ENCODE data around the gene BANK1.

BANK1 gene

GRCh38 chr4:101967697-101968346, 177.3 kb downstream of the BANK1 start:
- DNase-seq, result no peak

GRCh38 chr4:101968364-101968763, 177.8 kb downstream of the BANK1 start:
- DNase-seq, result no peak

DNA sequence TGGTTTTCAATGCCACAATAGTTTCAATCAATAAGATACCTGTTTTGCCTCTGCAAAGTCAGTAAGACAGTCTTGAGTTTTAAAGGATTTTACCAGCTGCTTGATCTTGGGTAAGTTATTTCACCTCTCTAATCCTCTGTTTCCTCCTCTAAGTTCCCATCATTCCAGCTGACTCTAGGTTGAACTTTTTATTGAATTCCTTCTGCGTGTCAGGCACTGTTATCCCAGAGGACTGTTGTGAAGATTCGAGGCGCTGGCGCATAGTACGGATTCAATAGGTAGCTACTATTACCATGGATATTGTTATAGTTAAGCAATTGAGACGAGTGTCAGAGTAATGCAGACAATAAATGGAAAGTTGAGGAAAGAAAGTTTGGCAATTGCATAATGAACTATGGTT, 179.4 kb downstream of the BANK1 start:
- DNase-seq, result no peak

- peak in 1 of 2 experiments; percentile 23 for DNase-seq
These were observed 180.1 kb downstream of the BANK1 start for GRCh38 chr4:101970547-101971155.

GRCh38 chr4:101972791-101973190, 182.3 kb downstream of the BANK1 start:
- DNase-seq, result no peak

GRCh38 chr4:101973361-101973760, 182.8 kb downstream of the BANK1 start:
- no peak for DNase-seq

- peak; percentile 95 to 96 for DNase-seq
These were observed 186.5 kb downstream of the BANK1 start for GRCh38 chr4:101977076-101977475.

- peak; percentile 48 to 71 for DNase-seq
These were observed 191.2 kb downstream of the BANK1 start for GRCh38 chr4:101981756-101982155.

- no peak for DNase-seq
These were observed 193.3 kb downstream of the BANK1 start for GRCh38 chr4:101983835-101984234.

DNA sequence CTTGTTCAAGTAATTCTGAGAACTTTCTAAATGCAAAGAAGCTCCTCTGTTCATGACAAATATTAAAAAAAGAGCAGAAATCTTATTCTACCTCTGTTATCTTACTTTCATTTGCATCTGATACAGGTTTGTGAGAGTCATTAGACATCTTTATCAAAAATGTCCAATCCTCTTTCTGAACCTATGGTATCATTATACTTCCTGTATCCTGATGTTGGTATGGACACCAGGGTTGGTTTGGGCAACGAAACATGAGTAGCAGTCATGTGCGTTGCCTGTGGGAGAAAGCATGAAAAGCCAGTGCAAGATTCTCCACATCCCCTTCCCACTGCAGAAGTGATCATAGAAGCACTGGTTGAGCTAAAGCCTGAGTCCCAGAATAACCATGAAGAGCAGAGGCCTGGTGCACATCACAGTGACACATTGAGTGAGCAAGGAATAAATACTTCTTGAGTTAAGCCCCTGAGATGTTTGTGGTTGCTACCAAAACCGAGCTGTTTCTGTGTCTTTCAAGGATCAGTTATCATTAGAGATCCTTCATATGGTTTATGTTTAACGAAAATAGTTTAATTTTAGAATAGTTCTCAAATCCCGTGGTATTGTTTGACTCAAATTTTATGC, 197.2 kb downstream of the BANK1 start:
- no peak for DNase-seq

- no peak for DNase-seq
These were observed 199.0 kb downstream of the BANK1 start for GRCh38 chr4:101989551-101989950.

GRCh38 chr4:101992446-101992845, 201.9 kb downstream of the BANK1 start:
- DNase-seq, result no peak

DNA sequence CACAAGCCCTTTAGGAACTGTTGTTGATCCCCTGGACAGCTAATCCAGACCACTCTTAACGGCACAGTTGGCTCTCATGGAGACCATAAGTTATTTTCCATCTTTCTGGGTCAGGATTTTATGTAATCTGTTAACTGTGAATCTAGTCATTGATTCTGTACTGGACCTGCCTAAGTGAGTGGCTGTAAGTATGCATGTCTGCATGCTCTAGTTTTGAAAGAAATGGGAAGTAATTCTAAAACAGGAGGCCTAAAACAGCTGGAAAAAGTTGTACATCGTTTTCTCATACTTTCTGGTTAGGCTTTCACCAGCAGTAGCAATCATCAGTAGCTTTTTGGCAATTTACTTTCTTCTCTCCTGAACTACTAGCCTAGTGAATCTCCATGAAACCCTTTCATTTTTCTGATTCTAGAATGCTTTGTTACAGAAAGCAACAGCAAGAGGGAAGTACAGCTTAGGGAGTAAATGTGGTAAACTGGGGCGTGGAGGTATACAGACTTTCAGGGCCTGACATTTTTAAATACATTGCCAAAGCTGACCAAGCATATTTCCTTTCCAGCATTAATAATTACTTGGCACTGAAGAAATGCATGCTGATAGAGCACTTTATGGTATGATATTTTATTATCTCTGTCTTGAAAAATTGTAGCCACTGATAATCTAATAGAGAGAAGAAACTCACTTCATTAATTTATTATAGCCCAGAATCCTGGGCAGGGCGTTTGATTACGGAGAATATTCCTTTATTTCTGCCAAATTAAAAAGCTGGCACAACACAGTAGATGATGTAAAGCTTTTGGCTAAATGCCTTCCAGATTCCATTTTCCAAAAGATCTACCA, 202.7 kb downstream of the BANK1 start:
- peak; percentile 72 to 81 for DNase-seq

DNA sequence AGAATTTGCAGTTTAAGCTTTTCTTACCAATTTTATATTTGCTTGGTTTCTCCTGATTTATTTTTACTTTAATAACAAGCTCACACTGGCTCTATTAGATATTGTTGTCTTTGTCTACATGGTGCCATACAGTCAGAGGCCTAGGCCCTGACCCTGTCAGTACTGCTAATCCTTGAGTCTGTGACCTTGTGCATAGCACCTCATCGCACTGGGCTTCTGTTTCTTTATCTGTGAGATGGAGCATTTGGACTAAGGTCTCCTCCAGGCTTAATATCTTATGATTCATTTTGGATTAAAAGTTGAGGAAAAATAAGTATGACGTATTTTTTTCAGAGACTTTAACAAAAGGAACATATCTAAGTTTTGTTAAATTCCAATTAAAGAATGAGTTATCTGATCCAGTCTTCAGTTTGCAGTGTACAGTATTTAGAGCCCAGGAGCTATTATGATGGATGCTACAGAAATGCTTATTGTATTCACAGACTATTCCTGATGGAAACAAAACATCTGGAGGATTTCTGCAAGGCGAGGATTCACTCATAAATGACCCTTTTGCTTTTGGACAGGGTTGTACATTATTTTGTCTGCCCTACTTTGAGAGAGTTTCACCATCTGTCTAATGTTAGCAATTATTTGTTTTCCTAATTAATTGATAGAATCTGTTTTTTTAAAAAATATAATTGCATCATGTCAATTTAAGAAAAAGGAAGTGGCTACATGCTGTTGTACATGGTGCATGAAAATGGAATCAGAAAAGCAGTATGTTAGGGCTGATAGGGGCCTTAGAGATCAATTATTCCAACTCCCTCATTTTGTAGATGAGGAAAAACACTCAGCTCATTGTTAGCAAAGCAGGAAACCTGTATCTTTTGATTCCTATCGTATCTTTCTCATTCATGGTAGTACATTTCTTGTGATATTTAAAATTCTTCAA, 203.6 kb downstream of the BANK1 start:
- DNase-seq, result peak in 1 of 2 experiments; percentile 63

DNA sequence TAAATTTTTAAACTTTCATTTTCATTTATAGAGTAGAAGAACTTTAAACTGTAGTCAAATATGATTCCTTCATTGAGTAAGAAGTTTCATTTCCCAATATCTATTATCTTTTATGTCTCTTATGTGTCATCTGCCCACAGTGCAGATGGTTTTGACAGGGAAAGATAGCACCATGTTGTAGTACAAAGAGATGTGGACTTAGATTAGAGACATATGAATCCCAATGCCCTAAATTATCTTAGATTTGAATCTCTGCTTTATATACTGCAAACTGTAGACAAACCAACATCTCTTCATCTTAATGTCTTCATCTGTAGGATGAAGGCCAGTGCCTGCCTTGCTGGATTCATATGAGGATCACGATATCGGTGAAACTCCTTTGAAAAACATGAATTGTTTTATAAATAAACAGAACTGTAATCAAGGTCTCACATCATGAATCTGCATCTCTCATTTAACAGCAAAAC, 217.5 kb downstream of the BANK1 start:
- DNase-seq, result no peak

- DNase-seq, result peak in 1 of 2 experiments; percentile 86
These were observed 218.2 kb downstream of the BANK1 start for GRCh38 chr4:102008711-102009110.

DNA sequence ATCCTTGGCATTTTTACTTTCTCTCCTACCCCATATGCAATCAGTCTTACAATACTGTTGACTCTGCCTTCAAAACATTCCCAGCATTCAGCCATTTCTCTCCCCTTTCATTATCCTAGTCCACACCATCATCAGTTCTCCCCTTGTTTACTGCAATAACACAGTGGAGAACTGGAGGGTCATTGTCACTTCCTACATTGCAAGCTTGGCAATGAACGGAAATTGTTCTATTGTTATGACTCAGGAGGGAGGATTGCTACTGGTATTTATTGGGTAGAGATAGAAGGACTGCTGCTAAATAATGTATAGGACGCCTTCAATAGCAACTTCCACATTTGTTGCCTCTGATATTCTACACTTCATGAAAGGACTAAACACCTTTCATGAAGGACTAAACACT, 231.8 kb downstream of the BANK1 start:
- no peak for DNase-seq

DNA sequence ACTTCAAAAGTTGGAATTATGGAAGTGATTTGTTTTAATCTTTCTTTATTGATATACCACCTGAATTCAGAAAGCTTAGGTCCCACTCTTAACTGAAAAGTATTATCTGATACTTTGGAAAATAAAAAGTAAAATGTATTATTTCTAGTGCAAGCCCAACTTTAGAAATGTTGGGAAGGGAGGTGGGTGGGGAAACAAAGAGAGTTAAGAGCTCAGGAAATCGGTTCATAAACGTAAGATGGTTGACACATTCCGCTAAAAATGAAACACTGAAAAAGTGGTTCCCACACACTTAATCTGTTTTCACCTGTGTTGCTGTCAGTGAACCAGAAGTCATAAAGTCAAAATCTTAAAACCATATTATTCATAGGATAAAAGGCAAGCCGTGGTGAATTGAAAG, 237.4 kb downstream of the BANK1 start:
- no peak for DNase-seq

DNA sequence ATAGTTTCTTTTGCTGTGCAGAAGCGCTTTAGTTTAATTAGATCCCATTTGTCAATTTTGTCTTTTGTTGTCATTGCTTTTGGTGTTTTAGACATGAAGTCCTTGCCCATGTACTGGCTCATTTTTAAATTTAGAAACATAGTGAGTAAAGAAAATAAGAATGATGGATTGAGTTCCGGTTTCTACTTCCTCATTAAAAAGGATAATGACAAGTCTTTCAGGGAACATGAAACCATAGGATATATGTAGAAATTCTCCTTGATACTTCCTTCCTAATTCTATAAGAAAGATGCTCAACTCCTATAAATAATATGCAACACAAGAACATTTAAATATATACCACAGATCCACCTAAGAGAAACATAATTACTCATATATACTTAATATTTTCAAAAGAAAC, 240.9 kb downstream of the BANK1 start:
- no peak for DNase-seq

DNA sequence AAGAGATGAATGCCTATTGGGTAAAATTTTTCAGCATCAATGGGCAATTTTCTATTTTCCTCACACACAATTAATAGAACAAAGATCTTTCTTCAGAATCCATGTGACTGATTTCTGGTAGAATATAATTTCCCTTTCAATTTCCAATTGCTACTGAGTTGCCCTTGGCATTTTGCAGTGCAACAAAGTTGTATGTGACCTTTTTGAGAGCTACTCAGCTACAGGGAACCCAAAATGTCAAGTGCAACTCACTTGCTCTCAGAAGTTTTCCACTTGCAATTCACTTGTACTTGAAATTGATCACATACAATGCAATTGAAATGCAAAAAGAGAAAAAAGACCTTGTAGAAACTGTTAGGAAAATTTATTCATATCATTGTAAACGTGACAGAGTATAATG, 245.5 kb downstream of the BANK1 start:
- peak in 1 of 2 experiments; percentile 23 for DNase-seq

GRCh38 chr4:102036619-102037376, 246.3 kb downstream of the BANK1 start:
- DNase-seq, result peak; percentile 79 to 93

Data from NCI-H446 (cell line).